CD8-positive, alpha-beta memory T cell (primary cell): ENCODE results near the gene HIVEP2. TPM values are rescaled to one million over a fixed set of nuclear protein-coding genes. Genes with fewer than 3 reads are reported as not detected.

ENCODE experiments used
- CTCF ChIA-PET: fragments of 350-600 bp; sonication (Branson Sonifier 250); formaldehyde crosslinking; loops from one replicate; lab custom pipeline; 2021; ENCODE audit warnings: antibody characterized with exemption; lab: Charles Lee
- POLR2A ChIA-PET: fragments of 350-600 bp; sonication (Branson Sonifier 250); formaldehyde crosslinking; loops from one replicate; lab custom pipeline; 2021; ENCODE audit warnings: antibody characterized with exemption; lab: Charles Lee
- DNase-seq, 5 donors: peaks; one replicate each; pipeline versions ENCODE4 v3.0.0 to v3.0.0-alpha.2; 2020 to 2022; ENCODE audit warnings: mixed read lengths in 1 of 5
- H3K27ac ChIP-seq: one replicate; pipeline ENCODE4 v1.7.0; 2013; ENCODE audit warnings: low read depth, mild to moderate bottlenecking, low read length, moderate library complexity
- H3K27me3 ChIP-seq: 2 replicates; pipeline ENCODE4 v1.7.0; 2013; ENCODE audit warnings: low read length, mild to moderate bottlenecking; ENCODE audit not compliant: insufficient read depth, poor library complexity, severe bottlenecking
- H3K36me3 ChIP-seq: 2 replicates; pipeline ENCODE4 v1.7.0; 2013; ENCODE audit warnings: mild to moderate bottlenecking, low read length, moderate library complexity; ENCODE audit not compliant: insufficient read depth
- H3K4me1 ChIP-seq: 2 replicates; pipeline ENCODE4 v1.7.0; 2013; ENCODE audit warnings: mild to moderate bottlenecking, low read length, moderate library complexity; ENCODE audit not compliant: insufficient read depth
- H3K4me3 ChIP-seq: 2 replicates; pipeline ENCODE4 v1.7.0; 2013; ENCODE audit warnings: mild to moderate bottlenecking, low read length
- H3K9me3 ChIP-seq: 2 replicates; pipeline ENCODE4 v1.7.0; 2013; ENCODE audit warnings: mild to moderate bottlenecking, low read length
- H3K27ac Mint-ChIP-seq, 8 donors: one replicate each; pipeline ENCODE4 v1.8.0; 2020 to 2021; ENCODE audit warnings: mixed read lengths in 8 of 8, mild to moderate bottlenecking in 6 of 8, inconsistent platforms in 3 of 8, moderate library complexity in 3 of 8
- H3K27me3 Mint-ChIP-seq, 2 donors: one replicate each; pipeline ENCODE4 v1.8.0; 2020 to 2021; ENCODE audit warnings: mixed read lengths in 2 of 2, mild to moderate bottlenecking in 1 of 2, moderate library complexity in 1 of 2
- H3K36me3 Mint-ChIP-seq, 3 donors: one replicate each; pipeline ENCODE4 v1.8.0; 2020 to 2021; ENCODE audit warnings: mixed read lengths in 3 of 3, inconsistent platforms in 1 of 3, mild to moderate bottlenecking in 1 of 3
- H3K4me1 Mint-ChIP-seq, 3 donors: one replicate each; pipeline ENCODE4 v1.8.0; 2020 to 2021; ENCODE audit warnings: mixed read lengths in 3 of 3, inconsistent platforms in 1 of 3, mild to moderate bottlenecking in 1 of 3
- H3K4me3 Mint-ChIP-seq, 7 donors: one replicate each; pipeline ENCODE4 v1.8.0; 2020 to 2021; ENCODE audit warnings: mixed read lengths in 7 of 7, mild to moderate bottlenecking in 6 of 7, moderate library complexity in 4 of 7, inconsistent platforms in 2 of 7
- H3K9me3 Mint-ChIP-seq, 5 donors: one replicate each; pipeline ENCODE4 v1.8.0; 2020 to 2022; ENCODE audit warnings: mixed read lengths in 5 of 5, mild to moderate bottlenecking in 3 of 5, moderate library complexity in 2 of 5, inconsistent platforms in 1 of 5
- polyA plus RNA-seq: library from polyadenylated mRNA; unstranded; fragments of 300-500 nt; fragmentation: Illumina TruSeq; gene quantifications from one replicate; pipeline ENCODE4 v1.2.3, GENCODE V29; 2021
- total RNA-seq, 2 experiments: library from RNA; stranded (reverse); gene quantifications; one replicate each; pipeline ENCODE4 v1.2.3, GENCODE V29; 2021

The HIVEP2 gene
- total and polyA plus RNA-seq, 3 experiments from 2014 or later: 15.4 to 37.2 (median 37.1) TPM

GRCh38 chr6:142764311-142764710 is 180.7 kb downstream of the HIVEP2 start:
- peaks cover 6% of the 10 kb centered on the region for H3K4me1 ChIP-seq
- POLR2A ChIA-PET: no interaction called here
- no peak overlapping the region for H3K27ac ChIP-seq
- CTCF ChIA-PET: no interaction called here
- peaks cover 3 to 83% (median 40%) of the 10 kb centered on the region in 3 donors for H3K36me3 Mint-ChIP-seq
- H3K4me3 ChIP-seq: no peak overlapping the region
- no peaks in the 10 kb centered on the region for H3K27me3 ChIP-seq
- H3K4me1 Mint-ChIP-seq: peaks cover 33 to 68% (median 56%) of the 10 kb centered on the region in 3 donors
- DNase-seq: no peak
- no peaks in the 10 kb centered on the region for H3K9me3 ChIP-seq
- H3K4me3 Mint-ChIP-seq: no peak overlapping the region
- H3K27ac Mint-ChIP-seq: peak overlapping the region in 4 of 8 donors; percentile 11 to 63 (median 30)
- no peaks in the 10 kb centered on the region for H3K9me3 Mint-ChIP-seq
- no peaks in the 10 kb centered on the region for H3K27me3 Mint-ChIP-seq
- peaks cover 37% of the 10 kb centered on the region for H3K36me3 ChIP-seq

GRCh38 chr6:142763205-142763604 is 181.8 kb downstream of the HIVEP2 start:
- ChIA-PET CTCF (interaction anchor here (1.9 kb wide), 1 partner anchor 189 kb away, joined by 4 read pairs; no protein-coding TSS in a partner anchor), POLR2A (no interaction called here)
- H3K27me3 ChIP-seq: no peaks in the 10 kb centered on the region
- no peak overlapping the region for H3K27ac ChIP-seq
- Mint-ChIP-seq H3K27ac (peak overlapping the region in 6 of 8 donors; percentile 10 to 74 (median 60)), H3K4me3 (no peak overlapping the region), H3K36me3 (peaks cover 3 to 84% (median 39%) of the 10 kb centered on the region in 3 donors), H3K9me3 (no peaks in the 10 kb centered on the region), H3K4me1 (peaks cover 33 to 63% (median 47%) of the 10 kb centered on the region in 3 donors), H3K27me3 (no peaks in the 10 kb centered on the region)
- H3K4me1 ChIP-seq: peaks cover 6% of the 10 kb centered on the region
- H3K36me3 ChIP-seq: peaks cover 37% of the 10 kb centered on the region
- H3K9me3 ChIP-seq: no peaks in the 10 kb centered on the region
- H3K4me3 ChIP-seq: no peak overlapping the region
- no peak for DNase-seq

GRCh38 chr6:142761756-142762155 is 183.2 kb downstream of the HIVEP2 start:
- Histone ChIP-seq H3K27me3 (no peaks in the 10 kb centered on the region), H3K36me3 (peaks cover 37% of the 10 kb centered on the region), H3K27ac (no peak overlapping the region), H3K4me1 (peaks cover 3% of the 10 kb centered on the region), H3K9me3 (no peaks in the 10 kb centered on the region), H3K4me3 (no peak overlapping the region)
- H3K27me3 Mint-ChIP-seq: peaks cover 0 to 2% of the 10 kb centered on the region in 2 donors
- no peak overlapping the region for H3K4me3 Mint-ChIP-seq
- no peak for DNase-seq
- H3K36me3 Mint-ChIP-seq: peaks cover 6 to 84% (median 43%) of the 10 kb centered on the region in 3 donors
- peak overlapping the region in 7 of 8 donors; percentile 49 to 87 (median 75) for H3K27ac Mint-ChIP-seq
- peaks cover 34 to 58% (median 44%) of the 10 kb centered on the region in 3 donors for H3K4me1 Mint-ChIP-seq
- POLR2A ChIA-PET: no interaction called here
- CTCF ChIA-PET: interaction anchor here (1.9 kb wide), 1 partner anchor 191 kb away, joined by 4 read pairs; no protein-coding TSS in a partner anchor
- no peaks in the 10 kb centered on the region for H3K9me3 Mint-ChIP-seq

GRCh38 chr6:142760152-142760551 is 184.8 kb downstream of the HIVEP2 start:
- no peaks in the 10 kb centered on the region for H3K27me3 ChIP-seq
- Mint-ChIP-seq H3K27me3 (peaks cover 0 to 2% of the 10 kb centered on the region in 2 donors), H3K4me3 (peak overlapping the region in 1 of 7 donors; percentile 18), H3K36me3 (peaks cover 14 to 90% (median 49%) of the 10 kb centered on the region in 3 donors), H3K9me3 (no peaks in the 10 kb centered on the region), H3K27ac (peak overlapping the region in 5 of 8 donors; percentile 5 to 93 (median 38)), H3K4me1 (peaks cover 41 to 68% (median 57%) of the 10 kb centered on the region in 3 donors)
- peaks cover 46% of the 10 kb centered on the region for H3K36me3 ChIP-seq
- no peaks in the 10 kb centered on the region for H3K9me3 ChIP-seq
- peaks cover 3% of the 10 kb centered on the region for H3K4me1 ChIP-seq
- ChIA-PET CTCF (interaction anchor here (1.0 kb wide), 1 partner anchor 13 kb away, joined by 4 read pairs; no protein-coding TSS in a partner anchor), POLR2A (no interaction called here)
- DNase-seq: no peak
- H3K27ac ChIP-seq: no peak overlapping the region
- no peak overlapping the region for H3K4me3 ChIP-seq

GRCh38 chr6:142758629-142759025 is 186.3 kb downstream of the HIVEP2 start:
- peak overlapping the region in 4 of 8 donors; percentile 5 to 82 (median 48) for H3K27ac Mint-ChIP-seq
- CTCF ChIA-PET: interaction anchor here (0.6 kb wide), 1 partner anchor 7 kb away, joined by 3 read pairs; no protein-coding TSS in a partner anchor

GRCh38 chr6:142757852-142758628 is 186.9 kb downstream of the HIVEP2 start:
- no peak for DNase-seq
- Mint-ChIP-seq H3K36me3 (peaks cover 14 to 90% (median 48%) of the 10 kb centered on the region in 3 donors), H3K4me1 (peaks cover 37 to 57% (median 44%) of the 10 kb centered on the region in 3 donors), H3K27ac (peak overlapping the region; percentile 8 to 86 (median 37)), H3K27me3 (peaks cover 0 to 2% of the 10 kb centered on the region in 2 donors), H3K9me3 (no peaks in the 10 kb centered on the region), H3K4me3 (no peak overlapping the region)
- CTCF ChIA-PET: interaction anchor here (0.6 kb wide), 1 partner anchor 8 kb away, joined by 3 read pairs; no protein-coding TSS in a partner anchor
- Histone ChIP-seq H3K27ac (no peak overlapping the region), H3K4me3 (no peak overlapping the region), H3K27me3 (no peaks in the 10 kb centered on the region), H3K4me1 (peaks cover 3% of the 10 kb centered on the region), H3K36me3 (peaks cover 47% of the 10 kb centered on the region), H3K9me3 (no peaks in the 10 kb centered on the region)
- POLR2A ChIA-PET: no interaction called here

More at GRCh38 chr6:142758629-142759025, 186.3 kb downstream of the HIVEP2 start:
- peaks cover 43 to 60% (median 48%) of the 10 kb centered on the region in 3 donors for H3K4me1 Mint-ChIP-seq
- Histone ChIP-seq H3K9me3 (no peaks in the 10 kb centered on the region), H3K36me3 (peaks cover 42% of the 10 kb centered on the region), H3K27me3 (no peaks in the 10 kb centered on the region), H3K4me1 (peaks cover 3% of the 10 kb centered on the region), H3K27ac (no peak overlapping the region), H3K4me3 (no peak overlapping the region)
- peaks cover 0 to 2% of the 10 kb centered on the region in 2 donors for H3K27me3 Mint-ChIP-seq
- no peaks in the 10 kb centered on the region for H3K9me3 Mint-ChIP-seq
- H3K36me3 Mint-ChIP-seq: peaks cover 14 to 90% (median 43%) of the 10 kb centered on the region in 3 donors
- DNase-seq: no peak
- no peak overlapping the region for H3K4me3 Mint-ChIP-seq
- POLR2A ChIA-PET: no interaction called here

GRCh38 chr6:142756215-142756630 is 188.8 kb downstream of the HIVEP2 start:
- H3K27me3 Mint-ChIP-seq: peaks cover 0 to 2% of the 10 kb centered on the region in 2 donors
- H3K4me1 ChIP-seq: peaks cover 3% of the 10 kb centered on the region
- POLR2A ChIA-PET: no interaction called here
- CTCF ChIA-PET: no interaction called here
- no peaks in the 10 kb centered on the region for H3K27me3 ChIP-seq
- no peaks in the 10 kb centered on the region for H3K9me3 ChIP-seq
- H3K27ac Mint-ChIP-seq: peak overlapping the region in 7 of 8 donors; percentile 17 to 96 (median 64)
- DNase-seq: no peak
- H3K4me3 Mint-ChIP-seq: no peak overlapping the region
- peaks cover 49% of the 10 kb centered on the region for H3K36me3 ChIP-seq
- no peak overlapping the region for H3K27ac ChIP-seq
- no peak overlapping the region for H3K4me3 ChIP-seq
- H3K4me1 Mint-ChIP-seq: peaks cover 23 to 47% (median 29%) of the 10 kb centered on the region in 3 donors
- H3K9me3 Mint-ChIP-seq: no peaks in the 10 kb centered on the region
- peaks cover 14 to 85% (median 43%) of the 10 kb centered on the region in 3 donors for H3K36me3 Mint-ChIP-seq

- H3K4me1 ChIP-seq: peaks cover 3% of the 10 kb centered on the region
- Mint-ChIP-seq H3K27ac (peak overlapping the region in 4 of 8 donors; percentile 29 to 77 (median 60)), H3K36me3 (peaks cover 11 to 58% (median 24%) of the 10 kb centered on the region in 3 donors), H3K27me3 (peaks cover 0 to 2% of the 10 kb centered on the region in 2 donors), H3K4me1 (peaks cover 21 to 48% (median 27%) of the 10 kb centered on the region in 3 donors), H3K4me3 (no peak overlapping the region), H3K9me3 (no peaks in the 10 kb centered on the region)
- no peaks in the 10 kb centered on the region for H3K9me3 ChIP-seq
- H3K27me3 ChIP-seq: no peaks in the 10 kb centered on the region
- H3K36me3 ChIP-seq: peaks cover 32% of the 10 kb centered on the region
- no peak for DNase-seq
- ChIA-PET POLR2A (no interaction called here), CTCF (no interaction called here)
- H3K27ac ChIP-seq: no peak overlapping the region
- H3K4me3 ChIP-seq: no peak overlapping the region
Observed at GRCh38 chr6:142753196-142753595, 191.8 kb downstream of the HIVEP2 start.
